Transverse colon (tissue), 4 donors: ENCODE data around the gene TAF15. TPM values are rescaled to one million over a fixed set of nuclear protein-coding genes. Genes with fewer than 3 reads are reported as not detected.
A peak's percentile ranks its signal among the peaks of the same experiment; 100 is the strongest.

ENCODE experiments used
- DNase-seq: peaks from one replicate; pipeline ENCODE4 v3.0.0-alpha.2; 2019
- H3K27ac ChIP-seq, 4 donors: fragments of 200-600 bp; sonication (generic); 2 replicates each; pipeline ENCODE4 v1.5.1; 2016 to 2018; ENCODE audit warnings: inconsistent platforms in 4 of 4
- H3K27me3 ChIP-seq: fragments of 200-600 bp; sonication (generic); 2 replicates; pipeline ENCODE4 v1.5.1; 2017; ENCODE audit warnings: inconsistent platforms
- H3K36me3 ChIP-seq, 4 donors: fragments of 200-600 bp; sonication (generic); 2 replicates each; pipeline ENCODE4 v1.5.1; 2017 to 2019; ENCODE audit warnings: inconsistent platforms in 4 of 4
- H3K4me1 ChIP-seq, 4 donors: fragments of 200-600 bp; sonication (generic); 2 replicates each; pipeline ENCODE4 v1.5.1; 2017 to 2020; ENCODE audit warnings: inconsistent platforms in 4 of 4
- H3K4me3 ChIP-seq, 4 donors: fragments of 200-600 bp; sonication (generic); 1 replicate in 1 of 4; 2 replicates in 3 of 4; pipeline versions ENCODE4 v1.5.1 to v1.6.1; 2017 to 2019; ENCODE audit warnings: inconsistent platforms in 4 of 4
- H3K9me3 ChIP-seq, 2 donors: fragments of 200-600 bp; sonication (generic); 2 replicates each; pipeline ENCODE4 v1.5.1; 2017 to 2019; ENCODE audit warnings: inconsistent platforms in 2 of 2
- EP300 ChIP-seq: sonication (generic); formaldehyde crosslinking; IDR thresholded peaks from one replicate; pipeline ENCODE4 v1.6.1; 2017; ENCODE audit warnings: antibody characterized with exemption, low read depth
- POLR2A ChIP-seq: fragments of 450-650 bp; IDR thresholded peaks from one replicate; pipeline ENCODE4 v1.6.1; 2016; ENCODE audit warnings: antibody characterized with exemption, mild to moderate bottlenecking, moderate library complexity
- POLR2AphosphoS5 ChIP-seq, 3 donors: sonication (generic); formaldehyde crosslinking; IDR thresholded peaks; one replicate each; pipeline ENCODE4 v1.6.1; 2016; ENCODE audit warnings: antibody characterized with exemption in 3 of 3
- WGBS, 2 donors: methylation state at CpG; one replicate each; pipeline ENCODE4 v1.1.5; 2018; ENCODE audit warnings: low coverage in 1 of 2; 5-methylcytosine and 5-hydroxymethylcytosine counted together
- in situ Hi-C, 4 donors: fragments of 200-750 bp; cut with MboI; loops; one replicate each; pipeline versions ENCODE4 v1.15.0 to v1.15.1; 2017; ENCODE audit warnings: low sequenced_read_pairs in 3 of 4, low pct_ligation_motif_present in 1 of 4, low pct_unique_long_range_greater_than_20kb in 1 of 4
- intact Hi-C: fragments of 100-400 bp; cut with DNase I; formaldehyde crosslinking; loops from one replicate; pipeline ENCODE4 v1.15.1; 2023; ENCODE audit warnings: low total_unique reads
- total RNA-seq, 4 donors: library from RNA; depleted of rRNA; stranded (reverse); fragments of >200 nt; gene quantifications; one replicate each; pipeline ENCODE4 v1.1.0, GENCODE V29; 2016
- TF ChIP-seq, protein P1 (sequence below), 5 experiments: fragments of 200-600 bp in 3 of 5; fragments of 450-650 bp in 2 of 5; sonication (generic) in 3 of 5; IDR thresholded peaks; 1 replicate in 2 of 5; 2 replicates in 3 of 5; pipeline ENCODE4 v1.5.1; 2016 to 2017; ENCODE audit warnings: antibody characterized with exemption in 5 of 5, inconsistent platforms in 3 of 5, mild to moderate bottlenecking in 2 of 5, moderate library complexity in 1 of 5

Gene TAF15
- total RNA-seq, 4 donors from 2014 or later = 13.1 to 74.3 (median 37.9) TPM

DNA sequence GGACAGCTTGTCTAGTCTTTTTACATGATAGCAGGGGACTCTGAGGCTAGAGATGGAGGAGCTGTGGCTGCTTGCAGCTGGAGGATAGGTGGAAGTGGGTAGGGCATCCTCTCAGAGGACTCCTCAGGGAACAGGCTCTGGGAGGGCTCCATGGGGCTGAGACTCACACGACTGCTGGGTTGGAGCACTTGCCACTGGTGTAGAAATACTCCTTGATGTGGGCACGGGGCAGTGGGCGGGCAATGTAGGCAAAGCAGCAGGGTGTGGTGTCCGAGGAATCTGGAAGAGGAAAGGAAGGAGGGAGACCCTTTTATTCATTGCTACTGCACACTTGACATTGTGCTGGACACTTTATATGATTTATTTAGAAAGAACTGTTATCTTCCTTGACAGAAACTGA, 69.1 kb downstream of the TAF15 start:
- in situ Hi-C loops (no loop called here), intact Hi-C loops (no loop called here)
- Histone ChIP-seq H3K27ac (no peak overlapping the region), H3K9me3 (no peaks in the 10 kb centered on the region), H3K27me3 (no peaks in the 10 kb centered on the region), H3K36me3 (no peaks in the 10 kb centered on the region), H3K4me1 (no peaks in the 10 kb centered on the region), H3K4me3 (peak overlapping the region in 1 of 4 donors; percentile 18)
- no peak for TF ChIP-seq EP300
- DNase-seq = no peak
- 60 to 70% methylated on average over 1 to 4 of the region's 4 CpGs for WGBS, 2 donors

DNA sequence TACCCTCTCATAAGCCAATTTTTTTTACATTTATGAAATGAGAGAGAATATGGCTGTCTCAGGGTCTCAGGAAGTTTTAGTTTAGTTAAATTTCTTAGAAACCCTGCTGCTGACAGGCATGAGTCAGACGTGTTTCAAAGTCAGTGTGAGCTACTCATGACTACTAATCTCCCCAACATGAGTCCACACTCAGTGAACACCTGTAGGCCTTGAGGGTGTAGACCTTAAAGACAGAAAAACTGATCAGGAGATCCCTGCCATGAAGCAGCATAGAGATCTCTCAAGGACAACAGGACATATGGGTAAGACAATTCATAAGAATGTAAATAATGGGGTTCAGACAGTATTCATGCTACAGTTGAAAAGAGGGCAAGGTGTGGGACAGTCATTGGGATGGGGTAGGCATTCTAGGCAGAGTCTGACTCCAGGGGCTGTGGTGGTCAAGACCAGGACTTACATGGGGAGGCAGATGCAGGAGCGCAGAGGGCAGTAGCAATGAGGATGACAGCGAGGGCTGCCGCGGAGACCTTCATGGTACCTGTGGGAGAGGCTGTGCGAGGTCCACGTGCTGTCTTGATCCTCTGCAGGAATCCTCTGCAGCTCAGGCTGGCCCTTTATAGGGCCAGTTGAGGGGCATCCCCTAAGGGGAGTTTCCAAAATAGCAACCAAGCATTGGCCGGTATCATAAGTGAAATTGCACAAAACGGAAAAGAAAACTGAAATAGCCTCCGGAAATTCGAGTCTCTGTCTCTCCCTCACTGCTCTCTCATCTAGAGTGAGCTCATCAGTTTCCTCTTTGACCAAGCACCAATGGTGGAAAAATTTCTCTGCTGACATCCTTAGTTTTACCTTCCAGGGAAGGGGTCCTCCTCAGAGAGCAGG, 70.7 kb downstream of the TAF15 start, which contains the start of gene CCL5:
Gene CCL5 (minus strand): TSS at position 588 of the 882 bp plus-strand sequence.
- H3K27ac ChIP-seq = peak within 1 kb of the TSS in 3 of 4 donors; percentile 6 to 50 (median 16)
- 49% methylated on average over 11 of the region's 11 CpGs; no CpG with 5 or more reads in 1 of the 2 donors for WGBS, 2 donors
- no peaks in the 10 kb centered on the region for H3K9me3 ChIP-seq
- H3K27me3 ChIP-seq = no peaks in the 10 kb centered on the region
- in situ Hi-C loops (no loop called here), intact Hi-C loops (no loop called here)
- H3K4me3 ChIP-seq = peak within 1 kb of the TSS in 1 of 4 donors; percentile 27
- no peaks in the 10 kb centered on the region for H3K4me1 ChIP-seq
- peak in 2 of 3 donors; percentile 31 to 59 for TF ChIP-seq POLR2AphosphoS5 (IDR thresholded peaks at IDR 0.05)
- peak; percentile 52 for TF ChIP-seq POLR2A
- TF ChIP-seq EP300 = no peak
- TF ChIP-seq, protein P1, sequence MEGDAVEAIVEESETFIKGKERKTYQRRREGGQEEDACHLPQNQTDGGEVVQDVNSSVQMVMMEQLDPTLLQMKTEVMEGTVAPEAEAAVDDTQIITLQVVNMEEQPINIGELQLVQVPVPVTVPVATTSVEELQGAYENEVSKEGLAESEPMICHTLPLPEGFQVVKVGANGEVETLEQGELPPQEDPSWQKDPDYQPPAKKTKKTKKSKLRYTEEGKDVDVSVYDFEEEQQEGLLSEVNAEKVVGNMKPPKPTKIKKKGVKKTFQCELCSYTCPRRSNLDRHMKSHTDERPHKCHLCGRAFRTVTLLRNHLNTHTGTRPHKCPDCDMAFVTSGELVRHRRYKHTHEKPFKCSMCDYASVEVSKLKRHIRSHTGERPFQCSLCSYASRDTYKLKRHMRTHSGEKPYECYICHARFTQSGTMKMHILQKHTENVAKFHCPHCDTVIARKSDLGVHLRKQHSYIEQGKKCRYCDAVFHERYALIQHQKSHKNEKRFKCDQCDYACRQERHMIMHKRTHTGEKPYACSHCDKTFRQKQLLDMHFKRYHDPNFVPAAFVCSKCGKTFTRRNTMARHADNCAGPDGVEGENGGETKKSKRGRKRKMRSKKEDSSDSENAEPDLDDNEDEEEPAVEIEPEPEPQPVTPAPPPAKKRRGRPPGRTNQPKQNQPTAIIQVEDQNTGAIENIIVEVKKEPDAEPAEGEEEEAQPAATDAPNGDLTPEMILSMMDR (IDR thresholded peaks at IDR 0.05) = no peak
- peak; percentile 28 for DNase-seq
- H3K36me3 ChIP-seq = no peaks in the 10 kb centered on the region

DNA sequence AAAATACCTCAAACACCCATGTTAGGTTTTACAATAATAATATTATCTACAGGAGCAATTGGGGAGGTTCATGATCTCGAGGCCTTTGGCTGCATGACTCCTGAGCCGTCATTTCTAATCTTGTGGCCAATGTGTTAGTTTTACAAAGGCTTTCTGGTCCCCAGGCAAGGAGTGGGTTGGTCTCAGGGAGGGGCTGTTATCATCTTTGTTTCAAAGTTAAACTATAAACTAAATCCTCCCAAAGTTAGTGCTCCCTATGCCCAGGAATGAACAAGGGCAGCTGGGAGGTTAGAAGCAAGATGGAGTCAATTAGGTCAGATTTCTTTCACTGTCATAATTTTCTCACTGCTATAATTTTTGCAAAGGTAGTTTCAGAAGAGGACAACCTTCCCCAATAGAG, 80.0 kb downstream of the TAF15 start:
- in situ Hi-C loops = no loop called here

DNA sequence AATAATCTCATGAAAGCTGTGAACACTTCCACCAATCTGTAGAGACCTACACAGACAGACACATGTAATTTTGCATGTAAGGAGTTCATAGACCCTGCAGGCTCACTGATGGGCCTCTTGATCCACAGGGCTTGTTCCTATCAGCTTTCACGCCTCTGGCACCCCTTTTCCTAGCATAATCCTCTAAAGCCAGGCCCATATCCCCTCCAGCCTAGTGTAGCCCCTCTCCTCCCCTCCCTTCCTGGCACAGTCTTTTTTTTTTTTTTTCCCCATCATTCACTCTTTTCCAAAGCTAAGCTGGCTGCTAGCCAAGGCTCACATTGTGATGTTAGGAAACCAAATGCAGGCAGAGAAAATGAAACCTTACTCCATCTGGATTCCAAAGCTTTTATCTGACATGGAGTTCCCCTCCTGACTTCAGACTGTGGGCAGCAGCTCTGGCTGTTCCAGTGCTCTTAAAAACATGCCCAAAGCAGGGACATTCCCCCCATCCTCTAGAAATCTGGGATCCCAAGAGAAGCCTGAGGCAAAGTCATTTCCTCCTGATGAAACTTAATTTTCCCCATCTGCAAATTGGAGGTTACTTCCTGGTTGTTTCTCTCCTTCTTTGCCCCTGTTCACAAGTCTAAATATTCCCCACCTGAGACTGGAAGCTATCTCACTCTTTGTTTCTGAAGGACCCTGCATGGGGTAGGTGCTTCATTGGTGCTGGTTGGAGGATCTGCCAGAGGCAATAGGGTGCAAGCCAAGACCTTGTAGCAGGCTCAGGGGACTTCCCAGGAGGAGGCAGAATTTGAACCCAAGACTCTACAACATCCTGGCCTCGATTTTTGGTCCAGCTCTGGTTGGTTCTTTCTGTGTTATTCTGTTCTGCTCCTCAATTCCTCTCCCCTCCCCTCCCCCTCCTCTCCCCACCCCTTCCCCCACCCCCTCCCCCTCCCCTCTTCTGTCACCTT, 80.8 kb downstream of the TAF15 start:
- no peaks in the 10 kb centered on the region for H3K27me3 ChIP-seq
- no peaks in the 10 kb centered on the region for H3K36me3 ChIP-seq
- H3K27ac ChIP-seq = peak overlapping the region in 2 of 4 donors; percentile 11 to 42
- TF ChIP-seq POLR2AphosphoS5 (IDR thresholded peaks at IDR 0.05) (no peak), POLR2A (no peak), EP300 (no peak)
- TF ChIP-seq, protein P1 (IDR thresholded peaks at IDR 0.05) = no peak
- H3K4me3 ChIP-seq = no peak overlapping the region
- H3K9me3 ChIP-seq = no peaks in the 10 kb centered on the region
- DNase-seq = no peak
- peaks cover 0 to 6% (median 0%) of the 10 kb centered on the region in 4 donors for H3K4me1 ChIP-seq
- 67 to 74% methylated on average over 2 of the region's 2 CpGs for WGBS, 2 donors
- in situ Hi-C loops = no loop called here
- intact Hi-C loops = no loop called here

More for the DNA sequence above, 80.0 kb downstream of the TAF15 start:
- intact Hi-C loops = no loop called here
- H3K36me3 ChIP-seq = no peaks in the 10 kb centered on the region
- WGBS, 2 donors = 66 to 80% methylated on average over 2 of the region's 2 CpGs
- H3K27me3 ChIP-seq = no peaks in the 10 kb centered on the region
- TF ChIP-seq, protein P1 (IDR thresholded peaks at IDR 0.05) = no peak
- no peak for TF ChIP-seq EP300
- no peaks in the 10 kb centered on the region for H3K9me3 ChIP-seq
- no peak overlapping the region for H3K4me3 ChIP-seq
- DNase-seq = no peak
- peak overlapping the region in 2 of 4 donors; percentile 11 to 42 for H3K27ac ChIP-seq
- H3K4me1 ChIP-seq = peaks cover 0 to 6% (median 0%) of the 10 kb centered on the region in 4 donors
